ENCODE measurements around the gene KRTAP10-5.

KRTAP10-5 gene

GRCh38 chr21:44547656-44548331 is 32.6 kb downstream of the KRTAP10-5 start:
- DNase-seq = no peak

GRCh38 chr21:44544566-44544965 is 35.8 kb downstream of the KRTAP10-5 start:
- DNase-seq = no peak

GRCh38 chr21:44542716-44543115 is 37.7 kb downstream of the KRTAP10-5 start:
- no peak for DNase-seq

DNA sequence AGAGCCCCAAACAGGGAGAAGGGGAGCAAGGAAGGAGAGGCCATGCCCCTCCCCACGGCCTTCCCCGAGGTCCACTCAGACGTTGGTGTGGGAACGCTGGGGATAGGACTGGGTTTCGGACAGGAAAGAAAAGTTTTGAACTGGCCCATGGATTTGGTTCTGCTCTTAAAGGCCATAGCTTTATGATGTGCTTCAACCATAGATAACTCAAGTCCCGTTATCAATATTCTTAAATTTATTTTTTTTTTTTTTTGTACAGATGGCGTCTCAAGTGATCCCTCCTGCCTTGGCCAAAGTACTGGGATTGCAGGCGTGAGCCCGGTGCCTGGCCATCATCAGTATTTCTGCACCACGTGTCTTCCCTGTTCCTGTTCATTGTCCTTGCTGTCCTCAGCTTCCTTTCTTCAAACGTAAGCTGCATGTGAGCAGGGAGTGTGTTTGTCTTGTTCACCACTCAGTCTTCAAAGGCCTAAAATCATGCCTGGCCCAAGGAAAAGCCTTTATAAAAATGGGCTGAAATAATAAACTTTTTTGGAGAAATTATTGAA is 39.6 kb downstream of the KRTAP10-5 start:
- DNase-seq = no peak

DNA sequence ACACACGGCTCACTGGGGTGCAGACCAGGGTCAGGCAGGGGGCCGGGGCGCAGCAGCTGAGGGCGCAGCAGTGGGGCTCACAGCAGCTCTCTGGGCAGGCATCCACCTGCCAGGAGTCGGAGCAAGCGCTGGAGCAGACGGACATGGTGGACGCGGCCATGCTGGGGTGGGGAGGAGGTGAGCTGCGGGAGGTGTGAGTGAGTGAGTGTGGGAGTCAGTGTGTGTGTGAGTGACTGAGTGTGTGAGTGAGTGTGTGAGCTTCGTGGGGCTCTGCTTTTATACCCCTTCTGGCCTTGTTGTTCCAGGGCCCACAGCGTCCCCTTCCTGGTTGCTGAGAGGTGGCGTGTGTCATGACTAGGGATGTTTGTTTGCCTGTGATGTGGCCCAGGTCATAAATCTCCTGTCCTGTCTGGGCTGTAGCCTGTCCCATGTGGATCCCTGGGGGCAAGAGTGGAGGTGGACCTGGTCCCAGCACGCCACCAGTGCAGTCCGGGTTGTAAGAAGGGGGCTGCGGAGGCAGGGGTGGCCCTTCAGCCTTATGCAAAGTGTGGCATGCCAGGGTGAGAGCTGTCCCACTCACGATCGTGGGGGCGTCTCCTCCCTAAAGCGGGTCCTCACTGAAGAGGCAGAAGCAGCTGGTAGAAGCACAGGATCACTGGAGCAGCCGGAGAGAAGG is 40.3 kb downstream of the KRTAP10-5 start, which contains the start of gene KRTAP10-1:
KRTAP10-1 (minus strand) TSS at position 205 of the 676 bp plus-strand sequence; CDS start at position 160, 45 bp downstream.
- DNase-seq = no peak

DNA sequence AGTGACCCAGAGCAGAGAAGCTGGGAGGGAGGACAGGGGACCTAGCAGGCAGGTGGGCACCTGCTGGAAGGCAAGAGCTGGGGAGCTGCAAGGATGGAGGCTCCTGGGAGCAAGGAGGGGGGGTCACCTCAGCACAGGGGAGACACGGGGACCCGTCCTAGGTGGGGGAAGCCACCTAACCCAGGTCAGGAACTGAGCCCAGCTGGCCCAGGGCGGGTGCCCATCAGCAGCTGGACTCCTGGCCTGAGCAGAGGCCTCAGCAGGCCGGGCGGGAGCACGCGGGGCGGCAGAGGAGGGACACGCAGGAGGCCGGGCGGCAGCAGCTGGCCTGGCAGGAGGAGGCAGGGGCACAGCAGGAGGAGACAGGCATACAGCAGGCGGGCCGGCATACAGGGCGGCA is 41.4 kb downstream of the KRTAP10-5 start:
- DNase-seq = no peak

GRCh38 chr21:44537930-44538911 is 42.2 kb downstream of the KRTAP10-5 start:
- DNase-seq = no peak

- no peak for DNase-seq
Measured at GRCh38 chr21:44535963-44536362, 44.4 kb downstream of the KRTAP10-5 start.

DNA sequence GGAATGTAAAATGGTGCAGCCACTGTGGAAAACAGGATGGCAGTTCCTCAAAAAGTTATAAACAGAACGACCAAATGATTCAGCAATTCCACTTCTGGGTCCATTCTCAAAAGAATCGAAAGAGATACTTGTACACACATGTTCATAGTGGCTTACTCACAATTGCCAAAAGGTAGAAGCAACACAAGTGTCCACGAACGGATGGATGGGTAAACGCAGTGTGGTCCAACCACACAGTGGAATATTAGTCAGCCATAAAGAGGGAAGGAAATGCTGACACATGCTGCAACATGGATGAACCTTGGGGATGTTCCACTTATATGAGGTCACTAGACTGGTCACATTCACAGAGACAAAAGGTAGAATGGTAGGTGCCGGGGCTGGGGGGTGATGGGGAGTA is 45.7 kb downstream of the KRTAP10-5 start:
- DNase-seq = no peak

DNA sequence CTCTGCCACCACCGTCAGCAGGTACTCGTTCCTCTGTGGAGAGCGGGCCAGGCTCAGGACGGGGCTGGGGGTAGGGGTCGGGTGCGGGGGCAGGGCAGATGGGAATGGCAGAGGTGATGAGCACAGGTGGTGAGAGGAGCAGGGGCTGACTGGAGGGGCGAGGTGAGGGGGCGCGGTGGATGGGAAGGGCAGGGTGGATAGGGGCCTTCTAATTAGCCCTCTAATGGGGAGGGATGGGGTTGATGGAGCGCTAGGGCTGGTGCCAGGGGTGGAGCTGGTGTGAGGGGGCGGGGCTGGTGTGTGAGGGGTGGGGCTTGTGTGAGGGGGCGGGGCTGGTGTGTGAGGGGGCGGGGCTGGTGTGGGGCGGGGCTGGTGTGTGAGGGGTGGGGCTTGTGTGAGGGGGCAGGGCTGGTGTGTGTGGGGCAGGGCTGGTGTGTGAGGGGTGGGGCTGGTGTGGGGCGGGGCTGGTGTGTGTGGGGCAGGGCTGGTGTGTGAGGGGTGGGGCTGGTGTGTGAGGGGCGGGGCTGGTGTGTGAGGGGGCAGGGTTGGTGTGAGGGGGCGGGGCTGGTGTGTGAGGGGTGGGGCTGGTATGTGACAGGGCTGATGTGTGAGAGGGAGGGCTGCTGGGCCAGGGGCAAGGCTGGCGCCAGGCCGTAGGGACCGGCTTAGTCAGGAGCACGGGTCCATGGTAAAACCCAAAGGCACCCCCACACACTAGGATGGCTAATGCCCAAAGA is 46.3 kb downstream of the KRTAP10-5 start:
- DNase-seq = no peak

DNA sequence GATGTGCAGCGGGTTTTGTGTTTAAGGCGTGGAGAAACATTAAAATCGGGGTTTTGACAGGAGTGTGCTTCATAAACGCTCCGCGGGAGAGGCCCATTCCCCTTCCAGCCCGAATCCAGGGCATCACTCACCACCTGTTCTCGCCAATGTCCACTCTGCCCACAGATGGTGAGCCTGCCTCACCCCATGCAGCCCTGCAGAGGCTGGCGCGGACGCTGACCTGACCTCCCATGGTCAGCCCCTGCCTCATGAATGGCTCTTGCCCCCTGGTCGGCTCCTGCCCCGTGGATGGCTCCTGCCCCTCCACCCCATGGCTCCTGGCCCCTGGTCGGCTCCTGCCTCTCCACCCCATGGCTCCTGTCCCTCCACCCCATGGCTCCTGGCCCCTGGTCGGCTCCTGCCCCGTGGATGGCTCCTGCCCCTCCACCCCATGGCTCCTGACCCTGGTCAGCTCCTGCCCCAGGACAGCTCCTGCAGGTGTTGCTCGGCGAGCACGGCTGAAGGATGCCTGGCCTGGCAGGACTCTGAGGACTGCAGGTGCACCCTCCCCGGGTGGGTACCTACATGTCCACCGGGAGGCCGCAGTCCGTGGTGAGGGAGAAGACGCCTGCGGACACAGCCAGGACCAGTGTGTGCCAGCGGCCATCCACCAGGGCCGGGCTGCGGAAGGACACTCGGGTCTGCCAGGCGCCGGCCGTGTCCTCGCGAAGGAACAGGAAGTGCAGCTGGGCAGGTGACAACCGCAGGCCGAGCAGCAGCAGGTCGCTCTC is 47.1 kb downstream of the KRTAP10-5 start:
- DNase-seq = no peak

DNA sequence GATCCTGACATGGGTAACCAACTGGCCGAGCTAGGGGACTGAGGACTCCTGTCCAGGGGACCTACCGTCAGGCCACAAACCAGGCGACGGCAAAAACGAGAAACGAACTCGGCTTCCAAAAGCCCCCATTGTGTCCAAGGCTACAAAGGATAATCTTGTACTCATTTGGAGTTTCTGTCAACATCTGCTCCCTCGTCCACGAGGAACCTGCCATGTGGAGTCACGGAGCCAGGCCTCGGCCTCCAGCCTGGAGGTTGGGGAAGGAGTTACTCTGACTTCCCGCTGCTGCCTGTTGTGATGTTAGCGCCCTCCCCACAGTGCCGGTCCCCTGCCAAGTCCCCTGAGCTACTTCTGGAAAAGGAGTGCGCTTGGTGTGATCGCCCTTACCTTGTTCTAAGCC is 47.7 kb downstream of the KRTAP10-5 start:
- no peak for DNase-seq

DNA sequence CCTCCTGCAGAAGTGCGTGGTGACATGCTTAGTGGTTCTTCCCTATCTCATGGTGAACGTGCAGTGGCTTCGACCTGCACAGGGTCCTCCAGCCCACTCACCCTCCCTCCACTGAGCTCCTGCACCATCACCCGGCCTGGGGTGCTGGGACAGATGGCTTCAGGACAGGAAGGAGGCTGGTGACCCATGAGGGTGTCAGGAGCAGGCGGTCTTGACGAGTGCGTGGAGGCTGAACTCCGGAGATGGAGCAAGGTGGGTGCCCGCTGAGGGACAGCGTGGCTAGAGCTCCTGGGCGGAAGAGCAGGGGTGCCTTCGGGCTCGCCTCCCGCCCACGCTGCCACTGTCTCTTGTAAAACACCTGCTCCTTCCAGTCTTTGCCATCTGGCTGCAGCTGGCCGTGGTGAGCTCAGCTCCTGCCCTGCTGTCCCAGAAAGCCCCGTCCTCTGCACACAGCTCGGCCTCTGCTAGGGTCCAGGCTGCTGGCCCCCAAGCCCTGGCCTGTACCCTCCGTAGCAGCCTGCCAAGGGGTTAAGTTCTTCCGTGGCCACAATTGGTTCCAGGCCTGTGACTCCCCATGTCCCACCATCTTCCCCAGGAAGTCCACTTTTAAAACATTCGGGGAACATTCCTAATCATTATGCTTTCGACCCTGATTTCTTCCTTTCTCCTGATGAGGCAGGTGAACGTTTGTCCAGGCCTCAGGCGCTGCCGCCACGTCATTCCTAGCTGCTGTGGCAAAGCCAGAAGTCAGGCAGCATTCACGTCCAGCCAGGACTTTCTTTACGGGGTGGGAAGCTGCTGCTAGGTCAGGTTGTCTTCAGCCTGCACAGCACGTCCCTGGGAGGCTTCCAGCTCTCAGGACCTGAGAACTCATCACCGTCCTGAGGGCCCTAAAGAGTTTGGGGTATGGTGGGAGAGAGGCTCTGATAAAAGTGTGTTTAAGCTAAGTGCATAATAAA is 48.5 kb downstream of the KRTAP10-5 start:
- no peak for DNase-seq

DNA sequence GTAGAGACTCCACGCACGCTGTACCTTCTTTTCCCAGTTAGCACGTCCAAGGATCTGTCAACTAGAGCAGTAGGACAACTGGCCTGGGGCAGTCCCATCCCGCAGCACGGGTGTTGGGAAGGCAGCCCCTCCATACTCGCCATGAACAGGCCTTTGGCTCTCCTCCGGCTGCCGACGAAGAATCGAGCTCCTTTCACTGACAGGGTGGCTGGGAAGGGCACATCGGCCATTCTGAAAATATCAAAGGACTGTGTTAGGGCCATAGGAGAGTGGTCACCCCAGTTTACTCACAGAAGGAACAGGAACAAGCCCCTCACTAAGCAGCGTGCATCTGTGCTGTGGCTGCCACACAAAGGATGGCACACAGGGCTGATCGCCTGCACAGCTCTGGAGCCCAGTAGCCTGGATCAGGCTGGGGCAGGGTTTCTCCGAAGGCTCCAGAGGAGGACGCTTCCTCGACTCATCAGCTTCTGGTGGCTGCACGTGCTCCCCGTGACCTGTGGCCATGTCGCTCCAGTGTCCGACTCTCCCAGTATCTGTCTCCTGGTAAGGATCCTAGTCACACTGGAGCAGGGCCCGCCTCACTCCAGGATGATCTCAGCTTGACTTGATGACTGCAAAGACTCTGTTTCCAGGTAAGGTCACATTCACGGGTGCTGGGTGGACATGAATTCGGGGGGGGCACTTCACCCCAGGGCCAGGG is 49.4 kb downstream of the KRTAP10-5 start:
- DNase-seq = no peak

DNA sequence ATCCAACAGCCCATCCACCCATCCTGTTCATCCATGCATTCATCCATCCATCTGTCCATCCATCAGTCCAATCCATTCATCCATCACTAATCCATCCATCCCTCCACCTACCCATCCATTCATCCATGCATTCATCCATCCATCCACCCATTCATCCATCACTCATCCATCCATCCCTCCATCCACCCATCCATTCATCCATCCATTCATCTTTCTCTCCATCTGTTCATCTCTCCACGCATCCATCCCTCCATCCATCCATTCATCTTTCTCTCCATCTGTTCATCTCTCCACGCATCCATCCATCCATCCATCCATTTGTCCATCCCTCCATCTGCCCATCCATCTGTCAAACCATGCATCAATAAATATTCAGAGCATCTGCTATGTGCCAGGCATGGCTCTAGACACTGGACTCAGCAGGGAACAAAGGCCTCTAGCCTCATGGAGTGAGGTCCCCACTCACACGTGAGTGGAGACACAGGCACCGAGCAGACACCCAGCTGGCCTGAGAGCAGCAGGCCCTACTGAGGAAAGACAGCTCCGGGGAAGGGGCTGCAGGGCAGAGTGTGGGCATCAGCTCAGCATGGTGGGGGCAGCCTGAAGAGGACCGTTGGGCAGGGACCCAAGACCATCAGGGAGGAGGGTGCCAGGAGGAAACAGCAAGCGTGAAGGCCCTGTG is 50.0 kb downstream of the KRTAP10-5 start:
- DNase-seq = no peak

- no peak for DNase-seq
Measured at GRCh38 chr21:44529503-44530125, 50.8 kb downstream of the KRTAP10-5 start.

Data from activated CD4-positive, CD25-positive, alpha-beta regulatory T cell (primary cell).